Prostate gland (tissue), 2 donors: Measurements from ENCODE around the gene ITPR1.

Source experiments
- CTCF ChIP-seq, 4 experiments: fragments of 200-600 bp in 2 of 4; fragments of 450-650 bp in 2 of 4; sonication (generic) in 2 of 4; IDR thresholded peaks; 1 replicate in 3 of 4; 2 replicates in 1 of 4; pipeline ENCODE4 v1.5.1; 2016 to 2019; ENCODE audit warnings: antibody characterized with exemption in 4 of 4, mild to moderate bottlenecking in 2 of 4, moderate library complexity in 2 of 4
- POLR2A ChIP-seq: fragments of 450-650 bp; IDR thresholded peaks from one replicate; pipeline ENCODE4 v1.6.1; 2016; ENCODE audit warnings: antibody characterized with exemption, mild to moderate bottlenecking
- POLR2AphosphoS5 ChIP-seq: sonication (generic); formaldehyde crosslinking; IDR thresholded peaks from one replicate; pipeline ENCODE4 v1.6.1; 2017; ENCODE audit warnings: antibody characterized with exemption

GRCh38 chr3:4726549-4726948, 233.4 kb downstream of the ITPR1 start:
- TF ChIP-seq CTCF (IDR thresholded peaks at IDR 0.05): no peak
- TF ChIP-seq POLR2A: no peak
- no peak for TF ChIP-seq POLR2AphosphoS5
